B cell (primary cell): ENCODE measurements around the gene GLCE. TPM values are rescaled to one million over a fixed set of nuclear protein-coding genes. Genes with fewer than 3 reads are reported as not detected.
A peak's percentile ranks its signal among the peaks of the same experiment; 100 is the strongest.
"Not testable (repeated sequence)": the region's sequence is repeated elsewhere in the genome, so short reads cannot be mapped to it uniquely, and the experiment has no call there.

Experiments used
- ATAC-seq: fragments of 200-7000 bp; cut with Tn5 transposase; one replicate; pipeline ENCODE4 v1.10.0; 2021; ENCODE audit warnings: low read depth, mild to moderate bottlenecking, moderate number of reproducible peaks, moderate library complexity
- CTCF ChIA-PET: fragments of 350-600 bp; sonication (Branson Sonifier 250); formaldehyde crosslinking; loops from one replicate; lab custom pipeline; 2021; ENCODE audit warnings: antibody characterized with exemption, inconsistent platforms; lab: Charles Lee
- POLR2A ChIA-PET: fragments of 350-600 bp; sonication (Branson Sonifier 250); formaldehyde crosslinking; loops from one replicate; lab custom pipeline; 2021; ENCODE audit warnings: antibody characterized with exemption; lab: Charles Lee
- DNase-seq: peaks from one replicate; pipeline ENCODE4 v3.0.0; 2013
- H2AFZ ChIP-seq: 2 replicates; pipeline ENCODE4 v1.6.1; 2012; ENCODE audit warnings: mild to moderate bottlenecking, low read depth, low read length; ENCODE audit not compliant: insufficient read depth, poor library complexity, severe bottlenecking
- H3K27ac ChIP-seq, 2 donors: 1 replicate in 1 of 2; 2 replicates in 1 of 2; pipeline ENCODE4 v1.5.1; 2012 to 2013; ENCODE audit warnings: low read length in 2 of 2, mild to moderate bottlenecking in 2 of 2, moderate library complexity in 1 of 2
- H3K27me3 ChIP-seq, 4 experiments: fragments of 200-600 bp in 1 of 4; sonication (generic) in 1 of 4; replicated peaks in 1 of 4; 1 replicate in 2 of 4; 2 replicates in 2 of 4; pipeline versions ENCODE4 v1.6.1 to v1.7.0; 2013 to 2016; ENCODE audit warnings: low read length in 3 of 4, mild to moderate bottlenecking in 2 of 4, mixed read lengths in 1 of 4, moderate library complexity in 1 of 4; ENCODE audit not compliant: insufficient read depth in 4 of 4, control insufficient read depth in 3 of 4; ENCODE audit errors: control extremely low read depth in 1 of 4
- H3K36me3 ChIP-seq, 2 experiments: replicated peaks in 1 of 2; 1 replicate in 1 of 2; 2 replicates in 1 of 2; pipeline versions ENCODE4 v1.6.1 to v1.7.1; 2013; ENCODE audit warnings: low read length in 1 of 2; ENCODE audit not compliant: insufficient read depth in 2 of 2, control insufficient read depth in 1 of 2; ENCODE audit errors: control extremely low read depth in 1 of 2, extremely low read depth in 1 of 2
- H3K4me1 ChIP-seq, 2 donors: fragments of 200-600 bp in 1 of 2; sonication (generic) in 1 of 2; 1 replicate in 1 of 2; 2 replicates in 1 of 2; pipeline versions ENCODE4 v1.5.1 to v1.6.1; 2013 to 2017; ENCODE audit warnings: low read length in 2 of 2; ENCODE audit not compliant: control insufficient read depth in 2 of 2, insufficient read depth in 2 of 2
- H3K4me2 ChIP-seq: replicated peaks from 2 replicates; pipeline ENCODE3; 2012; ENCODE audit warnings: mild to moderate bottlenecking, low read depth, low read length; ENCODE audit not compliant: poor library complexity, severe bottlenecking
- H3K4me3 ChIP-seq, 5 experiments: fragments of 200-600 bp in 1 of 5; sonication (generic) in 1 of 5; 1 replicate in 3 of 5; 2 replicates in 2 of 5; pipeline versions ENCODE4 v1.5.1 to v1.7.0; 2011 to 2016; ENCODE audit warnings: low read length in 4 of 5, mild to moderate bottlenecking in 4 of 5, low read depth in 2 of 5, control low read depth in 1 of 5, moderate library complexity in 1 of 5; ENCODE audit not compliant: insufficient read depth in 1 of 5; ENCODE audit errors: control extremely low read depth in 1 of 5, extremely low read depth in 1 of 5
- H3K79me2 ChIP-seq: fragments of 200-600 bp; sonication (generic); one replicate; pipeline ENCODE4 v1.6.0; 2016; ENCODE audit warnings: low read length; ENCODE audit not compliant: control insufficient read depth, insufficient read depth
- H3K9ac ChIP-seq: fragments of 200-600 bp; sonication (generic); 2 replicates; pipeline ENCODE4 v1.6.1; 2017; ENCODE audit warnings: mild to moderate bottlenecking, low read length, moderate library complexity
- H3K9me3 ChIP-seq, 3 donors: one replicate each; pipeline versions ENCODE4 v1.6.1 to v1.7.1; 2013; ENCODE audit warnings: low read length in 2 of 3; ENCODE audit not compliant: control insufficient read depth in 2 of 3, insufficient read depth in 1 of 3; ENCODE audit errors: control extremely low read depth in 1 of 3
- H4K20me1 ChIP-seq: 2 replicates; pipeline ENCODE4 v1.6.0; 2012; ENCODE audit warnings: mild to moderate bottlenecking, low read length; ENCODE audit not compliant: insufficient read depth, control insufficient read depth, poor library complexity, severe bottlenecking
- H3K27ac Mint-ChIP-seq: one replicate; pipeline ENCODE4 v1.8.0; 2021; ENCODE audit warnings: mixed read lengths
- H3K27me3 Mint-ChIP-seq: one replicate; pipeline ENCODE4 v1.8.0; 2021; ENCODE audit warnings: mixed read lengths
- H3K4me1 Mint-ChIP-seq: one replicate; pipeline ENCODE4 v1.8.0; 2021; ENCODE audit warnings: mixed read lengths
- H3K4me3 Mint-ChIP-seq: one replicate; pipeline ENCODE4 v1.8.0; 2021; ENCODE audit warnings: mixed read lengths
- H3K9me3 Mint-ChIP-seq: one replicate; pipeline ENCODE4 v1.8.0; 2022; ENCODE audit warnings: mixed read lengths; ENCODE audit not compliant: insufficient read depth
- CTCF ChIP-seq: fragments of 200-600 bp; IDR thresholded peaks from one replicate; pipeline ENCODE4 v1.8.0; 2022; ENCODE audit warnings: antibody characterized with exemption, mild to moderate bottlenecking
- EZH2 ChIP-seq: IDR thresholded peaks from 2 replicates; pipeline ENCODE4 v1.6.1; 2012; ENCODE audit warnings: borderline replicate concordance, low read depth, mild to moderate bottlenecking, moderate library complexity, low read length; ENCODE audit not compliant: insufficient read depth, poor library complexity, severe bottlenecking
- WGBS: methylation state at CpG from one replicate; pipeline ENCODE4 v1.1.5; 2013; ENCODE audit warnings: missing lambda C conversion rate; ENCODE audit not compliant: insufficient coverage; 5-methylcytosine and 5-hydroxymethylcytosine counted together
- intact Hi-C: fragments of 100-400 bp; cut with micrococcal nuclease; formaldehyde crosslinking; loops from one replicate; pipeline ENCODE4 v1.10.0; 2022
- polyA plus RNA-seq: library from polyadenylated mRNA; depleted of rRNA; stranded (reverse); fragments of >200 nt; gene quantifications from 2 replicates; pipeline ENCODE4 v1.2.3, GENCODE V29; 2012
- total RNA-seq, 2 donors: library from RNA; stranded (reverse); fragments of 120-200 nt in 1 of 2; gene quantifications; 1 replicate in 1 of 2; 2 replicates in 1 of 2; pipeline versions ENCODE4 v1.2.3 to v1.2.4, GENCODE V29; 2013 to 2022

Gene GLCE
- total and polyA plus RNA-seq, 2 donors (not counting 1 experiment from before 2014, with no cell fraction given), result 3.0 to 5.3 TPM

- peaks cover 4 to 5% of the 10 kb centered on the region in 2 donors for H3K4me1 ChIP-seq
- WGBS, result 29% methylated on average over 6 of the region's 16 CpGs
- Mint-ChIP-seq H3K9me3 (no peaks in the 10 kb centered on the region), H3K27me3 (peaks cover 46% of the 10 kb centered on the region), H3K27ac (no peak overlapping the region), H3K4me3 (peak overlapping the region; percentile 13), H3K4me1 (no peaks in the 10 kb centered on the region)
- H3K9ac ChIP-seq, result no peak overlapping the region
- peaks cover 0 to 31% (median 12%) of the 10 kb centered on the region in 4 experiments for H3K27me3 ChIP-seq
- CTCF ChIA-PET, result no interaction called here
- H3K36me3 ChIP-seq, result no peaks in the 10 kb centered on the region
- no peak for ATAC-seq
- no peaks in the 10 kb centered on the region for H3K9me3 ChIP-seq
- no peaks in the 10 kb centered on the region for H4K20me1 ChIP-seq
- POLR2A ChIA-PET, result no interaction called here
- peak overlapping the region; percentile 68 for H3K4me2 ChIP-seq
- H3K79me2 ChIP-seq, result no peaks in the 10 kb centered on the region
- no peak overlapping the region for H3K4me3 ChIP-seq
- no peak overlapping the region for H3K27ac ChIP-seq
- H2AFZ ChIP-seq, result peak overlapping the region; percentile 38
- DNase-seq, result no peak
- TF ChIP-seq EZH2, result no peak
- no peak for TF ChIP-seq CTCF
- intact Hi-C loops, result no loop called here
Measured at GRCh38 chr15:69299451-69299886, 139.0 kb downstream of the GLCE start.

GRCh38 chr15:69299943-69300588 is 139.6 kb downstream of the GLCE start:
- TF ChIP-seq EZH2, result no peak
- no peak for TF ChIP-seq CTCF
- Mint-ChIP-seq H3K27ac (no peak overlapping the region), H3K4me3 (no peak overlapping the region), H3K9me3 (no peaks in the 10 kb centered on the region), H3K27me3 (peaks cover 51% of the 10 kb centered on the region), H3K4me1 (no peaks in the 10 kb centered on the region)
- H3K4me2 ChIP-seq, result no peak overlapping the region
- H3K27ac ChIP-seq, result no peak overlapping the region
- H3K9me3 ChIP-seq, result no peaks in the 10 kb centered on the region
- 87% methylated on average over 4 of the region's 9 CpGs for WGBS
- peaks cover 4 to 5% of the 10 kb centered on the region in 2 donors for H3K4me1 ChIP-seq
- peaks cover 0 to 31% (median 12%) of the 10 kb centered on the region in 4 experiments for H3K27me3 ChIP-seq
- H2AFZ ChIP-seq, result no peak overlapping the region
- H4K20me1 ChIP-seq, result no peaks in the 10 kb centered on the region
- ChIA-PET POLR2A (no interaction called here), CTCF (no interaction called here)
- no peaks in the 10 kb centered on the region for H3K79me2 ChIP-seq
- no peak overlapping the region for H3K4me3 ChIP-seq
- DNase-seq (no peak), ATAC-seq (no peak)
- H3K36me3 ChIP-seq, result no peaks in the 10 kb centered on the region
- intact Hi-C loops, result no loop called here
- H3K9ac ChIP-seq, result no peak overlapping the region

- intact Hi-C loops, H3K4me3 ChIP-seq, H3K4me2 ChIP-seq, H3K4me3 Mint-ChIP-seq, POLR2A ChIA-PET, H3K9me3 ChIP-seq, DNase-seq, H3K27ac ChIP-seq, ATAC-seq, H3K36me3 ChIP-seq, H4K20me1 ChIP-seq, H3K4me1 Mint-ChIP-seq, H3K79me2 ChIP-seq, H3K9me3 Mint-ChIP-seq, H3K27ac Mint-ChIP-seq, CTCF ChIA-PET, H2AFZ ChIP-seq, H3K9ac ChIP-seq, H3K4me1 ChIP-seq: not testable (repeated sequence)
- WGBS, result 88% methylated on average over 4 of the region's 8 CpGs
- H3K27me3 Mint-ChIP-seq, result peaks cover 48% of the 10 kb centered on the region
- H3K27me3 ChIP-seq, result peaks cover 0 to 31% (median 12%) of the 10 kb centered on the region in 4 experiments
Measured at GRCh38 chr15:69301101-69301500, 140.7 kb downstream of the GLCE start.
